Loucy (cell line): Measurements from ENCODE around the gene REV1.
A peak's percentile ranks its signal among the peaks of the same experiment; 100 is the strongest.

ENCODE experiments used
- H2AFZ ChIP-seq: fragments of 200-600 bp; sonication (generic); 2 replicates; pipeline ENCODE4 v1.6.0; 2016; ENCODE audit warnings: antibody characterized with exemption, mild to moderate bottlenecking, low read length, moderate library complexity
- H3F3A ChIP-seq: fragments of 200-600 bp; 2 replicates; pipeline ENCODE4 v1.6.0; 2016; ENCODE audit warnings: antibody characterized with exemption, low read depth, mild to moderate bottlenecking
- H3K27me3 ChIP-seq: fragments of 200-600 bp; sonication (generic); 2 replicates; pipeline ENCODE4 v1.6.1; 2014; ENCODE audit warnings: low read length, mild to moderate bottlenecking; ENCODE audit not compliant: insufficient read depth, poor library complexity, severe bottlenecking
- H3K36me3 ChIP-seq: fragments of 200-600 bp; sonication (generic); 2 replicates; pipeline ENCODE4 v1.6.1; 2016; ENCODE audit warnings: low read length; ENCODE audit not compliant: insufficient read depth
- H3K4me1 ChIP-seq: fragments of 200-600 bp; sonication (generic); 2 replicates; pipeline ENCODE4 v1.5.1; 2014; ENCODE audit warnings: low read length, mild to moderate bottlenecking; ENCODE audit not compliant: insufficient read depth, poor library complexity, severe bottlenecking
- H3K4me2 ChIP-seq: fragments of 200-600 bp; sonication (generic); 2 replicates; pipeline ENCODE4 v1.6.0; 2014; ENCODE audit warnings: antibody characterized with exemption, low read length, low read depth, mild to moderate bottlenecking; ENCODE audit not compliant: poor library complexity, severe bottlenecking
- H3K4me3 ChIP-seq: fragments of 200-600 bp; sonication (generic); 2 replicates; pipeline ENCODE4 v1.5.1; 2014; ENCODE audit warnings: low read length, mild to moderate bottlenecking, mixed read lengths; ENCODE audit not compliant: poor library complexity, severe bottlenecking
- H3K79me2 ChIP-seq: fragments of 200-600 bp; sonication (generic); 2 replicates; pipeline ENCODE4 v1.6.1; 2014; ENCODE audit warnings: low read length; ENCODE audit not compliant: insufficient read depth
- H3K9ac ChIP-seq: fragments of 200-600 bp; sonication (generic); 2 replicates; pipeline ENCODE4 v1.6.0; 2014; ENCODE audit warnings: mild to moderate bottlenecking, low read depth, low read length, moderate library complexity; ENCODE audit not compliant: poor library complexity, severe bottlenecking
- H3K9me2 ChIP-seq: fragments of 200-600 bp; sonication (generic); replicated peaks from 2 replicates; pipeline ENCODE4 v1.6.1; 2016; ENCODE audit warnings: low read depth, low read length, mixed read lengths
- H3K9me3 ChIP-seq: fragments of 200-600 bp; sonication (generic); 2 replicates; pipeline ENCODE4 v1.6.1; 2014; ENCODE audit warnings: mild to moderate bottlenecking, antibody characterized with exemption, low read length, low read depth; ENCODE audit not compliant: insufficient read depth
- H4K20me1 ChIP-seq: fragments of 200-600 bp; sonication (generic); 2 replicates; pipeline ENCODE4 v1.6.0; 2014; ENCODE audit warnings: antibody characterized with exemption, low read length, mild to moderate bottlenecking; ENCODE audit not compliant: insufficient read depth, poor library complexity, severe bottlenecking
- EZH2phosphoT487 ChIP-seq: fragments of 200-600 bp; IDR thresholded peaks from 2 replicates; pipeline ENCODE4 v1.6.1; 2018; ENCODE audit warnings: antibody characterized with exemption, mild to moderate bottlenecking, moderate library complexity, borderline replicate concordance
- TF ChIP-seq, protein P1 (sequence below): fragments of 200-600 bp; sonication (generic); conservative IDR thresholded peaks from 2 replicates; pipeline ENCODE4 v1.5.1; 2014; ENCODE audit warnings: mild to moderate bottlenecking, antibody characterized with exemption, low read length

REV1 gene

DNA sequence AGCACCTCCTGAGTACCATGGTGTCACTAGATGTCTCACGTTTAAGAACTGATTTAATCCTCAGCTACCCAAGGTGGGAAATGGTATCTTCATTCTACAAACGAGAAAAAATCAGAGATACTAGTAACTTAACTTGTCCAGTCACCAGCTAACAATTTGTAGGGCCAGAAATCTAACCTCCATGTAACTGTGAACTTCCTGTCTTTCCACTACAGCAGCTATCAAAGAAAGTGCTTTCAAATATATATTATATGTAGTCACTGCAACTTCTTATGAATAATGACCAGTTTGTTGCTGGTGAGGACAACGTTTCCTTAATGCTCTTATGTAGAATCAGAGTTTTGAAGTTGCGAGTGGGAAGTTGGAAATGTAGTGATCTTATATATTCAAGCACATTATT lies 1.9 kb downstream of the REV1 start:
- peak overlapping the region; percentile 89 for H3K4me2 ChIP-seq
- H3K4me3 ChIP-seq, result peak overlapping the region; percentile 91
- TF ChIP-seq, protein P1, sequence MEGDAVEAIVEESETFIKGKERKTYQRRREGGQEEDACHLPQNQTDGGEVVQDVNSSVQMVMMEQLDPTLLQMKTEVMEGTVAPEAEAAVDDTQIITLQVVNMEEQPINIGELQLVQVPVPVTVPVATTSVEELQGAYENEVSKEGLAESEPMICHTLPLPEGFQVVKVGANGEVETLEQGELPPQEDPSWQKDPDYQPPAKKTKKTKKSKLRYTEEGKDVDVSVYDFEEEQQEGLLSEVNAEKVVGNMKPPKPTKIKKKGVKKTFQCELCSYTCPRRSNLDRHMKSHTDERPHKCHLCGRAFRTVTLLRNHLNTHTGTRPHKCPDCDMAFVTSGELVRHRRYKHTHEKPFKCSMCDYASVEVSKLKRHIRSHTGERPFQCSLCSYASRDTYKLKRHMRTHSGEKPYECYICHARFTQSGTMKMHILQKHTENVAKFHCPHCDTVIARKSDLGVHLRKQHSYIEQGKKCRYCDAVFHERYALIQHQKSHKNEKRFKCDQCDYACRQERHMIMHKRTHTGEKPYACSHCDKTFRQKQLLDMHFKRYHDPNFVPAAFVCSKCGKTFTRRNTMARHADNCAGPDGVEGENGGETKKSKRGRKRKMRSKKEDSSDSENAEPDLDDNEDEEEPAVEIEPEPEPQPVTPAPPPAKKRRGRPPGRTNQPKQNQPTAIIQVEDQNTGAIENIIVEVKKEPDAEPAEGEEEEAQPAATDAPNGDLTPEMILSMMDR, result no peak
- TF ChIP-seq EZH2phosphoT487, result no peak
- peaks cover 58% of the 10 kb centered on the region for H4K20me1 ChIP-seq
- peaks cover 65% of the 10 kb centered on the region for H3K79me2 ChIP-seq
- H2AFZ ChIP-seq, result no peak overlapping the region
- peaks cover 58% of the 10 kb centered on the region for H3K4me1 ChIP-seq
- H3K27me3 ChIP-seq, result no peaks in the 10 kb centered on the region
- no peaks in the 10 kb centered on the region for H3K9me3 ChIP-seq
- no peaks in the 10 kb centered on the region for H3F3A ChIP-seq
- no peaks in the 10 kb centered on the region for H3K36me3 ChIP-seq
- H3K9ac ChIP-seq, result peak overlapping the region; percentile 79
- no peaks in the 10 kb centered on the region for H3K9me2 ChIP-seq

DNA sequence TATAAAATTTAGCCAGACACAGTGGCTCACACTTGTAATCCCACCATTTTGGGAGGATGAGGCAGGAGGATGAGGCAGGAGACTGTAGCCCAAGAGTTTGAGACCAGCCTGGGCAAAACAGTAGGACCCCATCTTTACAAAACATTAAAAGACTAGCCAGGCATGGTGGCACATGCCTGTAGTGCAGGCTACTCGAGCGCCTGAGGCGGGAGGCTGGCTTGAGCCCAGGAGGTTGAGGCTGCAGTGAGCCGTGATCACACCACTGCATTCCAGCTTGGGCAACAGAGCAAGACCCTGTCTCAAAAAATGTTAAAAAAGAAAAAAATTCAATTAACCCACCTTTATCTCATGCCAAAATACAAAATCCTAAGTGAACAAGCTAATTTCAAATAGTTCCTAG lies 4.0 kb downstream of the REV1 start:
- H3K9me2 ChIP-seq, result no peaks in the 10 kb centered on the region
- no peaks in the 10 kb centered on the region for H3F3A ChIP-seq
- H3K4me2 ChIP-seq, result peak overlapping the region; percentile 89
- H3K36me3 ChIP-seq, result no peaks in the 10 kb centered on the region
- peaks cover 86% of the 10 kb centered on the region for H3K79me2 ChIP-seq
- no peak overlapping the region for H3K9ac ChIP-seq
- H4K20me1 ChIP-seq, result peaks cover 76% of the 10 kb centered on the region
- peaks cover 64% of the 10 kb centered on the region for H3K4me1 ChIP-seq
- TF ChIP-seq EZH2phosphoT487, result no peak
- TF ChIP-seq, protein P1, result no peak
- no peaks in the 10 kb centered on the region for H3K9me3 ChIP-seq
- no peaks in the 10 kb centered on the region for H3K27me3 ChIP-seq
- H2AFZ ChIP-seq, result no peak overlapping the region
- peak overlapping the region; percentile 36 for H3K4me3 ChIP-seq

DNA sequence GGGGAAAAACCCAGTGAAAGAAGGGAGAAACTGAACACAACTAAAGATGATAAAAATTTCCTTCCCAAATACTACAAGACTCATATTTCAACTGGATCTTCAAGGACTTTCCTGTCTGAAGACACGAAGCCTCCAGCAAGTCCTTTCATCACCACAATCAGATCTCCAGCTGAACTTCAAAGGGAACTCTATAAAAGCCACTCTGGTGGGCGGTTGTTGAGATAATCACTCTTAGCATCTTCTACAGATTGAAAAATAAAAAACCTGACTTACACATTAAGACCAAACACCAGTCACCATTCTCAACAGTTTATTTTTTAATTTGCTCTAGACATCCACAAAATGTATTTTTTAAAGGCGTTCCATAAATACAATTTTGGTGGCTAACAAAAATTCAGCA lies 4.4 kb downstream of the REV1 start:
- H3K4me2 ChIP-seq, result peak overlapping the region; percentile 89
- no peaks in the 10 kb centered on the region for H3K9me2 ChIP-seq
- no peaks in the 10 kb centered on the region for H3K27me3 ChIP-seq
- no peak overlapping the region for H2AFZ ChIP-seq
- TF ChIP-seq, protein P1, result no peak
- TF ChIP-seq EZH2phosphoT487, result no peak
- no peaks in the 10 kb centered on the region for H3F3A ChIP-seq
- peaks cover 60% of the 10 kb centered on the region for H3K4me1 ChIP-seq
- no peak overlapping the region for H3K9ac ChIP-seq
- peaks cover 80% of the 10 kb centered on the region for H4K20me1 ChIP-seq
- H3K9me3 ChIP-seq, result no peaks in the 10 kb centered on the region
- H3K4me3 ChIP-seq, result peak overlapping the region; percentile 36
- H3K79me2 ChIP-seq, result peaks cover 90% of the 10 kb centered on the region
- no peaks in the 10 kb centered on the region for H3K36me3 ChIP-seq
